ENCODE data around the gene DTNBP1. TPM values are rescaled to one million over a fixed set of nuclear protein-coding genes. Genes with fewer than 3 reads are reported as not detected.

Gene DTNBP1
- total and polyA plus RNA-seq, 3 donors from 2014 or later: 21.8 to 25.4 (median 22.6) TPM

- intact Hi-C loops (cut with DNase I; ENCODE audit: low total_unique reads): no loop called here
- H3K4me1 ChIP-seq: no peaks in the 10 kb centered on the region
- H3K9me3 ChIP-seq: no peaks in the 10 kb centered on the region
- no peaks in the 10 kb centered on the region for H3K27me3 ChIP-seq
- no peak for DNase-seq
- H3K27ac ChIP-seq: no peak overlapping the region
- TF ChIP-seq POLR2A (IDR thresholded peaks at IDR 0.05): no peak
- TF ChIP-seq, protein P1, sequence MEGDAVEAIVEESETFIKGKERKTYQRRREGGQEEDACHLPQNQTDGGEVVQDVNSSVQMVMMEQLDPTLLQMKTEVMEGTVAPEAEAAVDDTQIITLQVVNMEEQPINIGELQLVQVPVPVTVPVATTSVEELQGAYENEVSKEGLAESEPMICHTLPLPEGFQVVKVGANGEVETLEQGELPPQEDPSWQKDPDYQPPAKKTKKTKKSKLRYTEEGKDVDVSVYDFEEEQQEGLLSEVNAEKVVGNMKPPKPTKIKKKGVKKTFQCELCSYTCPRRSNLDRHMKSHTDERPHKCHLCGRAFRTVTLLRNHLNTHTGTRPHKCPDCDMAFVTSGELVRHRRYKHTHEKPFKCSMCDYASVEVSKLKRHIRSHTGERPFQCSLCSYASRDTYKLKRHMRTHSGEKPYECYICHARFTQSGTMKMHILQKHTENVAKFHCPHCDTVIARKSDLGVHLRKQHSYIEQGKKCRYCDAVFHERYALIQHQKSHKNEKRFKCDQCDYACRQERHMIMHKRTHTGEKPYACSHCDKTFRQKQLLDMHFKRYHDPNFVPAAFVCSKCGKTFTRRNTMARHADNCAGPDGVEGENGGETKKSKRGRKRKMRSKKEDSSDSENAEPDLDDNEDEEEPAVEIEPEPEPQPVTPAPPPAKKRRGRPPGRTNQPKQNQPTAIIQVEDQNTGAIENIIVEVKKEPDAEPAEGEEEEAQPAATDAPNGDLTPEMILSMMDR (IDR thresholded peaks at IDR 0.05): no peak
- no peaks in the 10 kb centered on the region for H3K36me3 ChIP-seq (ENCODE audit: low read depth, missing control alignments)
- H3K4me3 ChIP-seq: no peak overlapping the region
Observed at GRCh38 chr6:15629487-15629886, 33.3 kb downstream of the DTNBP1 start.

DNA sequence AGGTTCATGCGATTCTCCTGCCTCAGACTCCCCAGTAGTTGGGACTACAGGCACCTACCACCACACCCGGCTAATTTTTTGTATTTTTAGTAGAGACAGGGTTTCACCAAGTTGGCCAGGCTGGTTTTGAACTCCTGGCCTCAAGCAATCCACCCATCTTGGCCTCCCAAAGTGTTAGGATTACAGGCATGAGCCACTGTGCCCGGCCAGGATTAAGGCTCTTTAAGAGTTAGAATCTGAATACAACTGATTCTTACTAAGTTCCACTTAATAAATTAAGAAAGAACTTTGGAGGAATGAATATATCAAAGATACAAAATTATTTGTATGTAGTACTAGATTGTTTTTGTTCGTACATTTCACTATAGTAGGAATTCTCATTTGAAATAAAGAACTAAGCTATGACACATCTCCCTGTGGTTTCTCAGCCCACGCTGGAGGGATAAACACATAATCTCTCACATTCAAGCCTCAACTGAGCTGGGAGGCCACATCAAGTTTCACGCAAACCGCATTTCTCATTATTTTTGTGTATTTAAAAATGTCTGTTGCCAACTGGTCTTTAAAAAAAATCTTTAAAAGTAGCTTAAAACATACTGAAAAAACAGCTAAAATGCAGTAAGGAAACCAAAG is 34.2 kb downstream of the DTNBP1 start:
- no peaks in the 10 kb centered on the region for H3K36me3 ChIP-seq (ENCODE audit: low read depth, missing control alignments)
- TF ChIP-seq, protein P1 (IDR thresholded peaks at IDR 0.05): no peak
- no peak overlapping the region for H3K27ac ChIP-seq
- DNase-seq: no peak
- H3K9me3 ChIP-seq: no peaks in the 10 kb centered on the region
- intact Hi-C loops (cut with DNase I; ENCODE audit: low total_unique reads): no loop called here
- no peak overlapping the region for H3K4me3 ChIP-seq
- 87 to 88% methylated on average over 7 of the region's 7 CpGs for WGBS, 2 donors
- no peaks in the 10 kb centered on the region for H3K4me1 ChIP-seq
- no peaks in the 10 kb centered on the region for H3K27me3 ChIP-seq

- intact Hi-C loops (cut with DNase I; ENCODE audit: low total_unique reads): no loop called here
- Histone ChIP-seq H3K27me3 (no peaks in the 10 kb centered on the region), H3K9me3 (no peaks in the 10 kb centered on the region), H3K36me3 (ENCODE audit: low read depth, missing control alignments) (no peaks in the 10 kb centered on the region), H3K4me3 (no peak overlapping the region), H3K4me1 (peaks cover 6% of the 10 kb centered on the region), H3K27ac (no peak overlapping the region)
- no peak for DNase-seq
- TF ChIP-seq, protein P1 (IDR thresholded peaks at IDR 0.05): no peak
- TF ChIP-seq POLR2A (IDR thresholded peaks at IDR 0.05): no peak
- 88 to 94% methylated on average over 2 of the region's 2 CpGs for WGBS, 2 donors
Observed at GRCh38 chr6:15627821-15628220, 35.0 kb downstream of the DTNBP1 start.

DNA sequence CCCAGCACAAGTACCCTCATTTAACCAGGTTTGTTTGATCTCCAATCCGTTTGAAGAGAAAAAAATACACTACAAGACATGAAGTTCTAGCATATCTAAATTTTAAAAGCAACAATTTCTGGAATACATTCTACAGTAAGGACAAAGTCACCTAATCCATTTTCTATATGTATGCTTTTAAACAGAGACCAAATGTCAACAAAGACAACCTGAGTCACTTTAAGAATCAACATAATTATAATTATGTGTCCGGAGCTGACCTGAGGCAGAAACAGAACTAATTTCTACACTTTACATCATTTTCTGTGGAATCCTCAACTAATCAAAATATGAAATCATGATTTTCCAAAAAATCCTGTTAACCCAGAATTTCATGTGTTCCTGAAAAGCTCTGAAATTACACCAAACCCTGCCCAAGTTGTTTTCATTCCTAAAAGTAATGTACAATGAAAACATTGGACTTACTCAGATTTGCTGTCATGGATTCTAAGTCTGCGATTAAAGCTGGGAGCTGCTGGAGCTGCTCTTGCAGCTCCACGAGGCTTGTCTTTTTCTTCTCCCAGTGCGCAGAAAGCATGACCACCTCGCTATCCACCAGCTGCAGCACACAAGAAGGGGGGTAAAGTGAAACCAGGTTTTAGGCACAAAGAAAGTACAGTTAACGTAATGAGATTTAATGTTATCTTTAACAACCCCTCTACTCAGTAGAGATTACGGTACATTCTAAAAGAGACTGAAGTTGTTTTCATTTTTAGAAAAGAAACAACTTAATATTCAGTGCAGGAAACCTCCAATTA is 35.8 kb downstream of the DTNBP1 start:
- Histone ChIP-seq H3K27me3 (no peaks in the 10 kb centered on the region), H3K4me3 (no peak overlapping the region), H3K9me3 (no peaks in the 10 kb centered on the region), H3K4me1 (peaks cover 11% of the 10 kb centered on the region), H3K36me3 (ENCODE audit: low read depth, missing control alignments) (no peaks in the 10 kb centered on the region), H3K27ac (no peak overlapping the region)
- no peak for TF ChIP-seq POLR2A (IDR thresholded peaks at IDR 0.05)
- TF ChIP-seq, protein P1 (IDR thresholded peaks at IDR 0.05): no peak
- WGBS, 2 donors: 52 to 59% methylated on average over 8 of the region's 8 CpGs
- no peak for DNase-seq
- intact Hi-C loops (cut with DNase I; ENCODE audit: low total_unique reads): no loop called here

Data from testis (tissue), 3 donors.